ENCODE results near the gene NOTCH2. TPM values are rescaled to one million over a fixed set of nuclear protein-coding genes. Genes with fewer than 3 reads are reported as not detected.
"Not testable (repeated sequence)": the region's sequence is repeated elsewhere in the genome, so short reads cannot be mapped to it uniquely, and the experiment has no call there.

Gene NOTCH2
- 7.3 and 8.5 TPM in 2 replicates for total RNA-seq (2013; cell fraction: nucleolus; rRNA removed)
- total RNA-seq (2014; rRNA removed), result 0.38 and 0.62 TPM in 2 replicates
- total RNA-seq (2014; rRNA removed; fragmentation: Illumina TruSeq; extraction: Trizol), result 0.40 and 0.46 TPM in 2 replicates
- total RNA-seq (2021), result 1.4 and 1.6 TPM in 2 replicates
- 2.6 TPM for polyA plus RNA-seq (2011; ENCODE audit: low read depth)
- 1.5 and 2.0 TPM in 2 replicates for polyA plus RNA-seq (2011; rRNA removed)
- 2.0 and 2.5 TPM in 2 replicates for polyA plus RNA-seq (2011; cell fraction: cytosol; rRNA removed)
- 3.9 and 4.0 TPM in 2 replicates for polyA plus RNA-seq (2011; cell fraction: nucleus; rRNA removed)
- 1.8 and 2.2 TPM in 2 replicates for polyA plus RNA-seq (2012)
- 0.24 and 0.47 TPM in 2 replicates for polyA plus RNA-seq (2014; fragmentation: Illumina TruSeq; extraction: Trizol)
- under 1 TPM in 1 of 2 experiments, not detected in 1; 0.02 TPM for polyA plus RNA-seq (2014; fragmentation: Nextera tagmentation; extraction: Ambion mirVana)
- polyA plus RNA-seq (2014; rRNA removed), result 0.33 and 0.58 TPM in 2 replicates
- under 1 TPM; 0.70 to 0.74 TPM for polyA plus RNA-seq (2016; fragmentation: Nextera tagmentation; extraction: Ambion mirVana)
- 16.7 and 23.2 TPM in 2 replicates for polyA minus RNA-seq (2011; rRNA and poly(A)+ RNA removed)
- 5.6 and 5.8 TPM in 2 replicates for polyA minus RNA-seq (2011; cell fraction: cytosol; rRNA and poly(A)+ RNA removed)
- 9.9 and 14.0 TPM in 2 replicates for polyA minus RNA-seq (2011; cell fraction: nucleus; rRNA and poly(A)+ RNA removed)
- Bru-seq, nascent RNA, result percentile 36 among the genes with signal in this experiment
- BruChase-seq, experiment 1, labeled RNA remaining after a 6-hour chase, result percentile 38 among the genes with signal in this experiment
- BruChase-seq, experiment 2, labeled RNA remaining after a 2-hour chase, result percentile 36 among the genes with signal in this experiment
- long read RNA-seq, experiment 1, partial matches to known transcripts, result 0 of 1 reads
- long read RNA-seq, experiment 1, other reads (novel, unspliced or antisense), result 1 of 1 reads
- long read RNA-seq, experiment 2, partial matches to known transcripts, result 0 of 3 reads
- long read RNA-seq, experiment 2, other reads (novel, unspliced or antisense), result 3 of 3 reads

GRCh38 chr1:120069067-120069919, at the start of gene NOTCH2:
Gene NOTCH2, minus strand, starts transcription at chr1:120069662. Its CDS starts 256 bp downstream, at chr1:120069406.
- BruUV-seq (replicated peaks); in situ Hi-C loops (cut with MboI); intact Hi-C loops (cut with micrococcal nuclease; ENCODE audit: unreplicated experiment); H3K36me3 ChIP-seq (ENCODE audit: control insufficient read depth in 2 of 2, insufficient read depth in 2 of 2, low read length in 1 of 2); H3K4me1 ChIP-seq (ENCODE audit: control insufficient read depth, insufficient read depth, low read length); H2AFZ ChIP-seq (ENCODE audit: control insufficient read depth, low read depth, low read length); H4K20me1 ChIP-seq (ENCODE audit: control insufficient read depth, insufficient read depth); H3K27ac ChIP-seq (ENCODE audit: control insufficient read depth, insufficient read depth); H3K27me3 ChIP-seq (replicated peaks in 1 of 2; ENCODE audit: control insufficient read depth in 2 of 2, insufficient read depth in 2 of 2, low read length in 1 of 2); H3K9me3 ChIP-seq (replicated peaks; ENCODE audit: control insufficient read depth, insufficient read depth, low read length); RAD21 ChIA-PET (ENCODE audit: unreplicated experiment); CTCF ChIA-PET; H3K9ac ChIP-seq (ENCODE audit: control insufficient read depth, insufficient read depth, low read length); H3K79me2 ChIP-seq (ENCODE audit: control insufficient read depth, insufficient read depth, low read length); SMC1A ChIA-PET (ENCODE audit: uncharacterized antibody, unreplicated experiment); POLR2A ChIA-PET; DNase-seq (ENCODE audit: low read depth, low spot score): not testable (repeated sequence)
- 0 out of 2 replicates have a peak within 1 kb of the TSS, but pooled peaks have one; percentile 22 for H3K4me3 ChIP-seq
- 0 out of 2 replicates have a peak within 1 kb of the TSS, but pooled peaks have one; percentile 9 for H3K4me2 ChIP-seq (ENCODE audit: control insufficient read depth, insufficient read depth)
- under 1% methylated on average over 16 of the region's 95 CpGs for WGBS (ENCODE audit: insufficient coverage, insufficient replicate concordance, low lambda C conversion rate, missing lambda C conversion rate)
- FAIRE-seq, result peak; percentile 35
- ATAC-seq, result peak; percentile 86

All from GM12878 (cell line).